Left hindlimb (tissue), 1 donor: ENCODE data around the gene PJVK.
A peak's percentile ranks its signal among the peaks of the same experiment; 100 is the strongest.
"Not testable (repeated sequence)": the region's sequence is repeated elsewhere in the genome, so short reads cannot be mapped to it uniquely, and the experiment has no call there.

ENCODE experiments used
- DNase-seq: peaks from one replicate; pipeline ENCODE4 v3.0.0-alpha.2; 2018

PJVK gene

GRCh38 chr2:178436662-178437061, 14.5 kb upstream of the PJVK start:
- no peak for DNase-seq

GRCh38 chr2:178441426-178441825, 9.8 kb upstream of the PJVK start:
- DNase-seq = no peak

- DNase-seq = no peak
Observed at GRCh38 chr2:178448968-178449661, 2.1 kb upstream of the PJVK start.

GRCh38 chr2:178449700-178450523, 1.3 kb upstream of the PJVK start:
- DNase-seq = no peak

GRCh38 chr2:178450524-178450773, 729 bp upstream of the PJVK start:
- no peak for DNase-seq

- DNase-seq = no peak
Observed at GRCh38 chr2:178452334-178452733, 1.2 kb downstream of the PJVK start.

GRCh38 chr2:178452870-178453269, 1.7 kb downstream of the PJVK start:
- no peak for DNase-seq

- peak; percentile 51 for DNase-seq
Observed at GRCh38 chr2:178455947-178456346, 4.8 kb downstream of the PJVK start.

GRCh38 chr2:178457390-178457886, 6.3 kb downstream of the PJVK start:
- DNase-seq = no peak

- no peak for DNase-seq
Observed at GRCh38 chr2:178469219-178469849, 18.2 kb downstream of the PJVK start.

- not testable (repeated sequence) for DNase-seq
Observed at GRCh38 chr2:178471313-178471712, 20.1 kb downstream of the PJVK start.

- DNase-seq = no peak
Observed at GRCh38 chr2:178473373-178473772, 22.2 kb downstream of the PJVK start.

GRCh38 chr2:178473931-178474330, 22.8 kb downstream of the PJVK start:
- no peak for DNase-seq

- DNase-seq = no peak
Observed at GRCh38 chr2:178474560-178474959, 23.4 kb downstream of the PJVK start.

GRCh38 chr2:178476477-178476876, 25.3 kb downstream of the PJVK start:
- no peak for DNase-seq

- no peak for DNase-seq
Observed at GRCh38 chr2:178477443-178478129, 26.4 kb downstream of the PJVK start.

GRCh38 chr2:178478130-178478438, 26.9 kb downstream of the PJVK start:
- no peak for DNase-seq

GRCh38 chr2:178478439-178479274, 27.5 kb downstream of the PJVK start, which contains the start of gene FKBP7:
FKBP7 (minus strand) TSS chr2:178478600; CDS start chr2:178478499, 101 bp downstream.
- DNase-seq = peak; percentile 89

GRCh38 chr2:178479275-178479616, 28.1 kb downstream of the PJVK start:
- no peak for DNase-seq

- no peak for DNase-seq
Observed at GRCh38 chr2:178479758-178480226, 28.6 kb downstream of the PJVK start.

- peak; percentile 96 for DNase-seq
Observed at GRCh38 chr2:178480227-178481181, 29.3 kb downstream of the PJVK start, which contains the start of gene PLEKHA3. PLEKHA3 (plus strand) TSS chr2:178480457; CDS start chr2:178480870, 413 bp downstream.
